ENCODE data around the gene RPL10A.

The RPL10A gene

DNA sequence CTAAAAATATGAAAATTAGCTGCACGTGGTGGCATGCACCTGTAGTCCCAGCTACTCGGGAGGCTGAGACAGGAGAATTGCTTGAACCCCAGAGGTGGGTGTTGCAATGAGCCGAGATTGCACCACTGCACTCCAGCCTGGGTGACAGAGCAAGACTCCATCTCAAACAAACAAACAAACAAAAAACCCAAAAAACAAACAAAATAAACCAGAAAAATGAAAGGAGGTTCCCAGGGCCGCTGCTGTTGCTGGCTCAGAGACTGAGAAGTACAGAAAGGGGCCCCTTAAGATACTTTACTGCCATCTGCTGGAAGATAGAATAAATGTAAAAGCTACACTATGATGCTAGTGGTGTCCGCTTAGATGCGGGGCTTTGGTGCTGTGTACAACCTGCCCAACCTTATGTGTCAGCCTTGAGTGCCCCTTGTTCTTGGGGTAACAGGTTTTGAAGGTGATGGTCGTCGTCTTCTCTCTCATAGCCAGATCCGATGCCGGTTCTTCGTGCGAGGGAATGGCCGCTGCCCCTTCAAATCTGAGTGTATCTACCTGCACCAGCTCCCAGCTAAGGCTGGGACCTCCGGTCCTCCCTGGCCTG is 18.8 kb upstream of the RPL10A start:
- DNase-seq = peak in 1 of 2 donors; percentile 42

DNA sequence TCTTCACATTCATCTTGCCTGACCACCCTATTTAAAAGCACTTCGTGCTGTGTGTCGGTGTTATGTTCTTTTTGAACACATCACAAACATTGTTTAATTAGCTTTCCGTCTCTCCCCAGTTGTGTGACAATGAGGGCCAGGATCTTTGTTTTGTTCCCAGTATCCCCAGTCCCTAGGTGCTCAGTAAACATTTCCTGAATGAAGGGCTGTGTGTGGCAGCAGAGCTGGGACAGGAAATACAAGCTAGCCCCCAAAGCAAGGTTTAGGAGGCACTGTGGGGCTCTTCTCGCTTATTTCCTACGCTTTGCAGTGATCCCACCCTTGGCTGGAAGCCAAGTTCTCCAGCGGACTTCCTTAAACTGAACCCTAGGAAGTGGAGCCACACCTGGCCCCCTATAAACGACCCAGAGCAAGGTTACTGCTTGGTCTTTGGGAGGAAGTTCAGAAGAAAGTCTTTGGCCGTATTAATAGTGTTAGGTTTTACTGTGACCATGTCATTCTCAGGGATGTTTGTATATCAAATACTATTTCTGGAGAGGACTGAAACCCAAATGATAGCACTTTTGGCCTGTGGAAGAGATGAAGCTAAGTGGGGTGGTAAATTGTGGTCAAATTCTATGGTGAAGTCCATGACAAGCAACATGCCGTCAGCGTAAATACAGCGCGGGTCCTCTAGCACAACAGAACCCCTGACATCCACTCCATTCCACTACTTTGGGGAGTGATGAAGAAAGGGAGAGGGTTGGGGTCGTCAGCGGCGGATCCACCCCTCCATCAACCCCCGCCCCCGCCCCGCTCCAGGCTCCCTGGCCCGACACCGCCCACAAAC is 16.6 kb upstream of the RPL10A start:
- no peak for DNase-seq

DNA sequence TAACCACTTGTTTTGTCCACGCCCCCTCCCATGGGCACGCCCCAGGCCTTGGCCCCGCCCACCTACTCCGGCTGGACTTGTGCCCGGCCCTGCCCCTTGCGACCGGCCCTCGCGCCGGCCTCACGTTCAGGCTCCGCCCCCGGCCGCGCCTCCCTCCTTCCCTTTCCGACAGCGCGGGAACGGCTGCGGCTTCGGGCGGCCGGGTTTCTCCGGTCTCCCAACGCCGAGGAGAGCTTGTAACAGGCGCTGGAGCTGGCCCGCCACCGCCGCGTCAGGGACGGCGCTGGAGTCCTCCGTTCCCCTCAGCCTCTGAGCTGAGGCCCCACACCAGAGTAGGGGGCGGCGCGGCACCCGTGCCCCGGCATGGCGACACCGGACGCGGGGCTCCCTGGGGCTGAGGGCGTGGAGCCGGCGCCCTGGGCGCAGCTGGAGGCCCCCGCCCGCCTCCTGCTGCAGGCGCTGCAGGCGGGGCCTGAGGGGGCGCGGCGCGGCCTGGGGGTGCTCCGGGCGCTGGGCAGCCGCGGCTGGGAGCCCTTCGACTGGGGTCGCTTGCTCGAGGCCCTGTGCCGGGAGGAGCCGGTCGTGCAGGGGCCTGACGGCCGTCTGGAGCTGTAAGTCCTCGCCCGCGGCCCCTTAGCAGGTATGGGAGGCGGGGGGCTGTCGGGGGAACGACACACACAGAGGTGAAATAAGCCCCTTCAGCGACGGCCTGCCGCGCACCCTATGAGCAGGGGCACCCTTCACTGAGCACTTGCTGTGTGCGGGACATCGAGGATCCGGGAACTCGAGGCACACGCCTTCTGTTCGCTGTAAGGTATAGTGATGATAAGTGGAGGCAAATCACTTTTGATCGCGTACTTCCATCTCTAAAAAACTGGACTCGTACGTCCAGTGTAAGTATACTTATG is 15.8 kb upstream of the RPL10A start, which contains the start of gene FANCE:
TSS of gene FANCE (plus strand) at position 156 of the 908 bp plus-strand sequence. CDS start at position 364, 208 bp downstream.
- DNase-seq = peak; percentile 85 to 87

DNA sequence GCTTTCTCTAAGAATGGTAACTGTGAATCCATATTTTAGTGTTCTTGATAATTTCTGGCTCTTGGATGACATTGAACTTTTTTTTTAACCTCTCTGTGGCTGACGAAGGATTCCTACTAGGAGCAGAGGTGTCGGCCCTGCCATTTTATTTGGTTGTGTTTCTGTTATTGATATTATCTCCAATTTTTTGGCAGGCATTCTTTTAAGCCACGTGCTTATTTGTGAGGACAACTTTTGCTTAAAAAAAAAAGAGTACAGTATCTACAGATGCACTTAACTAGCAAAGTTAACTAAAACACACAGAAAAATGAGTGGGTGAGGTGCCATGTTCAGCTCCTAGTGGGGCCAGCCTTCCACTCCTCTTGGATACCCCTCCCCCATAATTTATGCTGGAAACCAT is 15.0 kb upstream of the RPL10A start:
- DNase-seq = no peak

GRCh38 chr6:35454391-35455110 is 13.7 kb upstream of the RPL10A start:
- DNase-seq = no peak

- DNase-seq = no peak
Measured at GRCh38 chr6:35457907-35458306, 10.3 kb upstream of the RPL10A start.

DNA sequence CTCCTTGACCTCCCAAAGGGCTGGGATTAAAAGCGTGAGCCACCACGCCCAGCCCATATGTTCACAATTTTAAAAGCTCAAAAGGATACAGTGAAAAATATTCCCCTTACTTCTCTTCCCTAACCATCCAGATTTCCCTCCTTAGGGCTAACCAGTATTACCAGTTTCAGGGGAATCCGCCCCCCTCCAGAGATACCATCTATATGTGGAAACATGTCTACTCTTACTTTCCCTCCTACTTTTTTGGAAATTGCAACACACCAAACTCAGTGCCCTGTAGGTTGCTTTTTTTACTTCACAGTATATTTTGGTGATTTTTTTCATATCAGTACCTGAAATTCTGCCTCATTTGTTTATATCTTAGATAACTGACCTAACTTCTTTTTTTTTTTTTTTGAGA is 6.9 kb upstream of the RPL10A start:
- DNase-seq = no peak

GRCh38 chr6:35463292-35463691 is 4.9 kb upstream of the RPL10A start:
- DNase-seq = no peak

DNA sequence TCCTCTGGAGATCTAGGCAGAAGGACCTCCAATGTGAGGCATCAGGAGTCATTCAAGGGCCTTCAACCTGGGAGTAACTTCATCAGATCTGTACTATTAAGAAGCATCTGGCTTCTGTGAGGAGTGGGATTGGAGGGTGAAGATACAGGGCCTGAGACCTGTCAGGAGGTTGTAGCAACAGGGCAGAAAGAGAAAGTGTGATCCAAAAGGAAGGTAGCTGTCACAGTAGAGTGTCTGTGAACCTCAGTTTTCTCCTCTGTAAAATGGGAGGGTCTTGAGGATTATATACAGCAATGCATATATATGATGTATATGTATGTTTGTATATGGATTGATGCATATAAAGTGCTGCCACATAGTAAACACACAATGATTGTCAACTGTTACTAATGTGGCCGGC is 2.6 kb upstream of the RPL10A start:
- DNase-seq = no peak

GRCh38 chr6:35468980-35469750 is 964 bp downstream of the RPL10A start:
- DNase-seq = peak in 1 of 2 donors; percentile 45

DNA sequence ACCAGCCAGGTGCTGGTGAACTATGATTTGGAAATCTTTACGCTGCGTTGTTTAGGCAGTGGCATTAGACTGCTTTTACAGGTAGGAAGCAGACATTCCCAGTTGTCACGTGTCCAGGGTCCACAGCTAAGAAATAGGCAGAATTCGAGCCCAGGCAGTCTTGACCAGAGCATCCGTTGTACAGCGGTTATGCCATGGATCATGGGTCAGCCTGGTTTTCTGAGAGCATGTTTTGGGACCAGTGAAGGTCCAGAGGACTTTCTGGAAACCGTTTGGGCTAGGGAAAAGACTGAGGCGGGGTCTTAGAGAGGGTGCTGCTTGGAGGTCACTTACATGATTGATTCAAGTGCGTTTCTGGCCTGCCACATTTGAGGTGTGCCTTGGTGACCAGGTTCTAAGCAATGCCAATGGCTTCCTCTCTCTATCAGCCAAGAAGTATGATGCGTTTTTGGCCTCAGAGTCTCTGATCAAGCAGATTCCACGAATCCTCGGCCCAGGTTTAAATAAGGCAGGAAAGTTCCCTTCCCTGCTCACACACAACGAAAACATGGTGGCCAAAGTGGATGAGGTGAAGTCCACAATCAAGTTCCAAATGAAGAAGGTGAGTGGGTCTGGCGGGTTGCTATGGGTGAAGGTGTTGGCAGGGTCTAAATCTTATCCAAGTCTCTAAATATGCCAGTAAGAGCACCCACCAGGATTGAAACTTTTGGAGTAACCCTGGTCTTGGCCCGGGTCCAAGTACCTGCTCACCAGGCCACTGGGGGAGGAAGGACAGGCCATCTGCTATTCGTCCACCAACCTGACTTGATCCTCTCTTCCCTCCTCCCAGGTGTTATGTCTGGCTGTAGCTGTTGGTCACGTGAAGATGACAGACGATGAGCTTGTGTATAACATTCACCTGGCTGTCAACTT is 1.8 kb downstream of the RPL10A start:
- DNase-seq = no peak

DNA sequence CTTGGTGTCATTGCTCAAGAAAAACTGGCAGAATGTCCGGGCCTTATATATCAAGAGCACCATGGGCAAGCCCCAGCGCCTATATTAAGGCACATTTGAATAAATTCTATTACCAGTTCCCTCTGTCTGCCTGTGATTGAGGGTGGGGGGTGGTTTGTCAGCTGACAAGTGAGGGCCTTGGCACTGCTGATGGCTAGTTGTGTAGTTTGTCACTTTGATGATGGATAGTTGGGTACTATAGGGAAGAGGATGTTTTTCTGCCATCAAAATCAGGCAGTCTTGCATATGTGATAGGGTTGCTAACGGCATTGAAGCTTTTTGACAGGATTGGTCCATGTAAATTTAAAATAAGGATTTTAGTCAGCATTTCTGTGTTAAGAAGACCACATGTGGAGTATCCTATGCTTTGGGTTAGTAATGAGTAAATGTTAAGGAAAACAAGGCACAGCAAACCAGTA is 2.5 kb downstream of the RPL10A start:
- no peak for DNase-seq

DNA sequence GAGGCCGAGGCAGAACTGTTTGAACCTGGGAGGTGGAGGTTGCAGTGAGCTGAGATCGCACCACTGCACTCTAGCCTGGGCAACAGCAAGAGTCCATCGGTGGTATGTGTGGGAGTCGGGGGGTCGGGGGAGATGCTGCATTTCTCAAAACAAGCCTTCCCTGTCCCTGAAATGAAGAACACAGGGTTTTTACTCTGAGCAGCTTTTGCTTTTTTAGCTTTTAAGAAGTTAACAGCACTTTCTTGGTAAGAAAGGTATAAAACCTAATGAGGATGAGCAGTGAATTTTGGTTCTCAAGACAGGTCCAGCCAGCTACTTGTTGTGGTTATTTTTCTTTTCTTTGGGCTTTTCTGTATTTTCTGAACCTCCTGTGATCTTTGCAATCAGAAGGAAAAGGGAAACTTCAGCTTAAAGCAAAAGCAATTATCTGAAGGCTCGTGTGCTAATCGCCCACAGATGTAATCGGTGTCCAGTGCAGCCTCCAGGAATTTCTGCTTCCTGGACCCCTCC is 3.7 kb downstream of the RPL10A start:
- no peak for DNase-seq

DNA sequence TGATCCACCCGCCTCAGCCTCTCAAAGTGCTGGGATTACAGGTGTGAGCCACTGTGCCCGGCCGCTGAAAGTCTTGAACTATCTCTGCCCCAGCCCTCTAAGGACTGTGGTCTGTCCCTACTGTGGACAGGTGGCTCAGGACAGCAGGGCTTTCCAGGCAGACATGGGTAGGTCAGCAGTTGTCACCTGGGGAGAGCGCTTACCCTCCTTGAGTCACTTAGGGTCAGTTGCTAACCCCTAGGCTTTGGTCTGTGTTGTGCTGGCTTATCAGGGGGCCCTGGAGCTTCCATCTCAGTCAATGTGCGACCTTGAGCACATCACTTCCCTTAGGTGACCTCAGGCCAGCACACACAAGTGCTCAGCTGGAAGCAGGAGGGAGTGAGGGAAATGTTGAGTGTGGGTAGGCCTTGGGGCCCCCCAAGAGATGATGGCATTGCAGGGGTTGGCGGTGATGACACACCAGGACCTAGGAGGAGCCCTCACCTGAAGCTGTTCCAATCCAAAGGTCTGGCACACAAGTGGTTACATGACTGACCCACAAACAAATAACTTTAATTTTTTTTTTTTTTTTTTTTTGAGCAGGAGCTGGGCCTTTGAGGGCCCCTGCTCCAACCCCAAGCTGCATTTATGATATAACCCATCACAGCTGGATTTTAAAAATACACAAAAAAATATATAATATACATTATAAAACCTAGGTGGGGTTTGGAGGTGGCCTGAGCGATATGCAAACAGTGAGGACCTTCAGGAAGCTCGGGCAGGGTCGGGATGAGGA is 5.1 kb downstream of the RPL10A start:
- no peak for DNase-seq

GRCh38 chr6:35473850-35474130 is 5.6 kb downstream of the RPL10A start:
- DNase-seq = no peak

DNA sequence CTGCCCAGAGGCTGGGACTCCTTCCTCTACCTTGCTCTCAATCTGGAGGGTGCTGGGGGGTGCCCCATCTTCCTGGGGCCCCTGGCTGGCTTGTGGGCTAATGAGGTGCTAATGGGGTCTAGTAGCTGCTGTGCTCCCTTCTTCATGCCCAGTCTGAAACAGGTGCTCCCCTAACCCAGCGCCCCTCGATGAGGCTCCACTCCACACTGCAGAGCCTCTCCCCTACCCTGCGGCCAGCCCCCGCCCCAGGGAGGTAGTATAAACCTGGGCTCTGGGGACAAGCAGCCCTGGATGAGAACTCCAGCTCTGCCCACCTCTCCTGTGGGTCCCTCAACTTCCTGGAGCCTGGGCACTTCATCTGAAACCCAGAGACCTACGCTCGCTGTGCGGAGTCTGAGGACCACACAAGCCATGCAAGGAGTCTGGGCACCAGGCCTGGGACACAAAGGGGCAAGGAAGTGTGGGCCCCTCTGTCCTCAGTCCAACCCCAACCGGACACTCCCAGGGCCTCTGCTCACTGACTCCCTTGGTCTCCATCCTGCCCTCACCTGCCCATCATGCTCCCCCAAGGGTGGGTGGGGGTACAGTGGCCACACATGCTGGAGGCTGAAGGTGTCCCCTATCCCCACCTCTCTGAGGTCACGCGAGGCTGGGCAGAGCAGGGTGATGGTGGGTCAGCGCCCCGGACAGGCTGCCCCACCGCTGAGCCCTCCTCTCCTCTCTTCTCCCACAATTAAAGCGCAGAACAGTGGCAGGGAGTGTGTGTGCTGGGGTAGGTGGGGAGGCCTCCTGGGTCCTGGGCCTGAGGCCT is 6.1 kb downstream of the RPL10A start:
- no peak for DNase-seq

DNA sequence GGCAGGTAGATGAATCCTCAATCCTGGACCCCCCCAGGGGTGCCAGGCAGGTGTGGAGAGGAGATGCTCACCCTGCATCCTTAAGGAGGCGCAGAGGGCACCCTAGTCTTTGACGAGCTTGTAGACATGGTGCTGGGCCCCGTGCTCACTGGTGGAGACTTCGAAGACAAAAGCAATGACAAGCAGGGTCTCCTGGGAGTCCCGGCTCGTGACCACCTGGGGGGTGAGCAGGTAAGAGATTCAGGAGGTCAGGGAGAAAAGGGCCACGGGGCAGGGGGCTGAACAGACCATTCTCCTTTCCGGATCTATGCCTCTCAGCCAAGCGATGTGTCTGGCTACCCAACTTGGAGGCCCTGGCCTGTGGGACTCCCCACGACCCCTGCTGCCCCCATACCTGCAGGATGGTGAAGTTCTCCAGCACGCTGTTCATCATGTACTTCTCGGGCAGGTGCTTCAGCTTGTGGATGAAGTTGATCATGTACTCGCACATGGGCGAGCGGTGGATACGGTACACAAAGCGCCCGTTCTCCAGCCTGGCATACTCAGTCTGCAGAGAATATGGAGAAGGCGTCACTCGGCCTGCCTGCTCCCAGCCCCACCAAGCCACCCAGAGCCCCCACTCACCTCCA is 6.9 kb downstream of the RPL10A start:
- no peak for DNase-seq

GRCh38 chr6:35475573-35475972 is 7.4 kb downstream of the RPL10A start:
- DNase-seq = no peak

DNA sequence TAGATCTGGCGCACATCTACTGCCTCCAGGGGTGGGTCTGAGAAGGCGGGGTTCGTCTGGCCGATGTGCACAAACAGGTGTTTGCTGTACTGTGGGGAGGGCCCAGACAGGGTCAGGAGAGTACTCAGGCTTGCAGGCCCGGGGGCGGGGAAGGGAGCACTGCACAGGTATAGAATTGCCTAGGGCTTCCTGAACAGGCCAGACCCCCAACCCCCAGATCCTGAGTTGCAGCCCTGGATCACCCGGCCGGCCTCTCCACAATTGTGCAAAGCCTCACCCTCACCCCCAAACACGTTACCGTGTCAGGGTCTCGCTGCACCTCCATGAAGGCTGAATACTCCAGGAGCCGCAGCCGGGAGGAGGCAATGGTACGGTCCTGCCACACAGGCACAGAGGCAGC is 7.8 kb downstream of the RPL10A start:
- no peak for DNase-seq

Data from activated CD4-positive, alpha-beta T cell treated with anti-CD3 and anti-CD28 coated beads for 4 hours (primary cell).